ENCODE measurements around the gene ZHX3. TPM values are rescaled to one million over a fixed set of nuclear protein-coding genes. Genes with fewer than 3 reads are reported as not detected.

The ZHX3 gene
- total and polyA plus RNA-seq, 10 of the 15 experiments (the other 5 are each of a cell fraction or from before 2014, with no cell fraction given), result 1.3 to 14.0 (median 5.0) TPM

- RAD21 ChIA-PET (ENCODE audit: unreplicated experiment), result no interaction called here
- no peaks in the 10 kb centered on the region; the same call in 1 of the 2 replicates for H3K79me2 ChIP-seq (ENCODE audit: control insufficient read depth, insufficient read depth, low read length)
- no peaks in the 10 kb centered on the region for H3K36me3 ChIP-seq (ENCODE audit: control insufficient read depth in 2 of 2, insufficient read depth in 2 of 2, low read length in 1 of 2)
- no peaks in the 10 kb centered on the region for H4K20me1 ChIP-seq (ENCODE audit: control insufficient read depth, insufficient read depth)
- no TSS peak for BruUV-seq (replicated peaks)
- H3K4me1 ChIP-seq (ENCODE audit: control insufficient read depth, insufficient read depth, low read length), result peaks cover 30% of the 10 kb centered on the region
- H3K9me3 ChIP-seq (replicated peaks; ENCODE audit: control insufficient read depth, insufficient read depth, low read length), result no peaks in the 10 kb centered on the region
- in situ Hi-C loops (cut with MboI), result no loop called here
- H2AFZ ChIP-seq (ENCODE audit: control insufficient read depth, low read depth, low read length), result no peak overlapping the region
- POLR2A ChIA-PET, result no interaction called here
- no peaks in the 10 kb centered on the region for H3K27me3 ChIP-seq (replicated peaks in 1 of 2; ENCODE audit: control insufficient read depth in 2 of 2, insufficient read depth in 2 of 2, low read length in 1 of 2)
- CTCF ChIA-PET, result interaction anchor here (0.9 to 1.4 kb wide), 2 partner anchors 90 to 326 kb away, joined by 3 read pairs; no protein-coding TSS in a partner anchor
- DNase-seq (ENCODE audit: low read depth, low spot score) (no peak), FAIRE-seq (no peak), ATAC-seq (no peak)
- no peak overlapping the region for H3K27ac ChIP-seq (ENCODE audit: control insufficient read depth, insufficient read depth)
- intact Hi-C loops (cut with micrococcal nuclease; ENCODE audit: unreplicated experiment), result no loop called here
- TF ChIP-seq CEBPZ (IDR thresholded peaks at IDR 0.05; ENCODE audit: low read depth, low read length) (no peak), BACH1 (IDR thresholded peaks at IDR 0.05; ENCODE audit: borderline replicate concordance) (no peak), TAF1 (IDR thresholded peaks at IDR 0.05; ENCODE audit: borderline replicate concordance, low read depth, low read length) (no peak), NR2C1 (IDR thresholded peaks at IDR 0.05) (no peak)
- no peak overlapping the region for H3K9ac ChIP-seq (ENCODE audit: control insufficient read depth, insufficient read depth, low read length)
- H3K4me2 ChIP-seq (ENCODE audit: control insufficient read depth, insufficient read depth), result no peak overlapping the region
- H3K4me3 ChIP-seq, result no peak overlapping the region
- SMC1A ChIA-PET (ENCODE audit: uncharacterized antibody, unreplicated experiment), result interaction anchor here (0.6 to 3.0 kb wide), 4 partner anchors 16 to 173 kb away, joined by 3 to 8 read pairs (median 5); no protein-coding TSS in a partner anchor
- 96% methylated on average over 1 of the region's 1 CpG for WGBS (ENCODE audit: insufficient coverage, insufficient replicate concordance, low lambda C conversion rate, missing lambda C conversion rate)
Observed at GRCh38 chr20:41308290-41308711, 9.2 kb downstream of the ZHX3 start.
